ENCODE data around the gene ZDHHC11.

Gene ZDHHC11

GRCh38 chr5:860506-861150 is 9.8 kb upstream of the ZDHHC11 start:
- H3K9me3 ChIP-seq (ENCODE audit: insufficient read depth, low read length) = no peaks in the 10 kb centered on the region
- H2AFZ ChIP-seq (ENCODE audit: low read depth, low read length) = no peak overlapping the region
- no peak overlapping the region for H3K4me2 ChIP-seq (ENCODE audit: low read length)
- no peaks in the 10 kb centered on the region for H3K79me2 ChIP-seq (ENCODE audit: low read length)
- H3K4me3 ChIP-seq (ENCODE audit: low read length) = no peak overlapping the region
- H4K20me1 ChIP-seq (ENCODE audit: insufficient read depth, low read length) = no peaks in the 10 kb centered on the region
- H3K27me3 ChIP-seq (ENCODE audit: low read depth, low read length) = no peaks in the 10 kb centered on the region
- H3K4me1 ChIP-seq (ENCODE audit: low read length) = no peaks in the 10 kb centered on the region
- no peak overlapping the region for H3K9ac ChIP-seq (ENCODE audit: low read length)
- TF ChIP-seq EZH2phosphoT487 (IDR thresholded peaks at IDR 0.05; ENCODE audit: low read depth) (no peak), CTCF (IDR thresholded peaks at IDR 0.05; ENCODE audit: low read depth, low read length) (no peak)
- H3K36me3 ChIP-seq (replicated peaks; ENCODE audit: low read depth, low read length) = no peaks in the 10 kb centered on the region
- no peak overlapping the region for H3K27ac ChIP-seq (ENCODE audit: low read length)

- Histone ChIP-seq H3K4me2 (ENCODE audit: low read length) (no peak overlapping the region), H3K4me1 (ENCODE audit: low read length) (no peaks in the 10 kb centered on the region), H3K9me3 (ENCODE audit: insufficient read depth, low read length) (no peaks in the 10 kb centered on the region), H3K27me3 (ENCODE audit: low read depth, low read length) (no peaks in the 10 kb centered on the region), H2AFZ (ENCODE audit: low read depth, low read length) (no peak overlapping the region), H4K20me1 (ENCODE audit: insufficient read depth, low read length) (no peaks in the 10 kb centered on the region), H3K4me3 (ENCODE audit: low read length) (no peak overlapping the region), H3K79me2 (ENCODE audit: low read length) (no peaks in the 10 kb centered on the region), H3K9ac (ENCODE audit: low read length) (no peak overlapping the region), H3K27ac (ENCODE audit: low read length) (no peak overlapping the region), H3K36me3 (replicated peaks; ENCODE audit: low read depth, low read length) (no peaks in the 10 kb centered on the region)
- no peak for TF ChIP-seq CTCF (IDR thresholded peaks at IDR 0.05; ENCODE audit: low read depth, low read length)
- no peak for TF ChIP-seq EZH2phosphoT487 (IDR thresholded peaks at IDR 0.05; ENCODE audit: low read depth)
Observed at GRCh38 chr5:859798-860296, 9.1 kb upstream of the ZDHHC11 start.

GRCh38 chr5:859391-859790 is 8.6 kb upstream of the ZDHHC11 start:
- no peaks in the 10 kb centered on the region for H3K79me2 ChIP-seq (ENCODE audit: low read length)
- no peaks in the 10 kb centered on the region for H4K20me1 ChIP-seq (ENCODE audit: insufficient read depth, low read length)

GRCh38 chr5:858726-859125 is 7.9 kb upstream of the ZDHHC11 start:
- H3K27me3 ChIP-seq (ENCODE audit: low read depth, low read length) = no peaks in the 10 kb centered on the region
- no peaks in the 10 kb centered on the region for H3K4me1 ChIP-seq (ENCODE audit: low read length)
- H2AFZ ChIP-seq (ENCODE audit: low read depth, low read length) = no peak overlapping the region
- no peaks in the 10 kb centered on the region for H3K36me3 ChIP-seq (replicated peaks; ENCODE audit: low read depth, low read length)
- H3K27ac ChIP-seq (ENCODE audit: low read length) = no peak overlapping the region
- no peak for TF ChIP-seq CTCF (IDR thresholded peaks at IDR 0.05; ENCODE audit: low read depth, low read length)
- TF ChIP-seq EZH2phosphoT487 (IDR thresholded peaks at IDR 0.05; ENCODE audit: low read depth) = no peak
- no peaks in the 10 kb centered on the region for H3K9me3 ChIP-seq (ENCODE audit: insufficient read depth, low read length)
- no peak overlapping the region for H3K9ac ChIP-seq (ENCODE audit: low read length)
- no peak overlapping the region for H3K4me3 ChIP-seq (ENCODE audit: low read length)
- no peaks in the 10 kb centered on the region for H4K20me1 ChIP-seq (ENCODE audit: insufficient read depth, low read length)
- no peaks in the 10 kb centered on the region for H3K79me2 ChIP-seq (ENCODE audit: low read length)
- H3K4me2 ChIP-seq (ENCODE audit: low read length) = no peak overlapping the region

More at GRCh38 chr5:859391-859790, 8.6 kb upstream of the ZDHHC11 start:
- no peaks in the 10 kb centered on the region for H3K4me1 ChIP-seq (ENCODE audit: low read length)
- no peak overlapping the region for H3K9ac ChIP-seq (ENCODE audit: low read length)
- TF ChIP-seq EZH2phosphoT487 (IDR thresholded peaks at IDR 0.05; ENCODE audit: low read depth) (no peak), CTCF (IDR thresholded peaks at IDR 0.05; ENCODE audit: low read depth, low read length) (no peak)
- no peaks in the 10 kb centered on the region for H3K9me3 ChIP-seq (ENCODE audit: insufficient read depth, low read length)
- no peaks in the 10 kb centered on the region for H3K36me3 ChIP-seq (replicated peaks; ENCODE audit: low read depth, low read length)
- no peak overlapping the region for H3K4me2 ChIP-seq (ENCODE audit: low read length)
- H3K4me3 ChIP-seq (ENCODE audit: low read length) = no peak overlapping the region
- H3K27me3 ChIP-seq (ENCODE audit: low read depth, low read length) = no peaks in the 10 kb centered on the region
- no peak overlapping the region for H2AFZ ChIP-seq (ENCODE audit: low read depth, low read length)
- H3K27ac ChIP-seq (ENCODE audit: low read length) = no peak overlapping the region

Measured in OCI-LY3 (cell line).